ENCODE data around the gene MAP2K6. TPM values are rescaled to one million over a fixed set of nuclear protein-coding genes. Genes with fewer than 3 reads are reported as not detected.
"Not testable (repeated sequence)": the region's sequence is repeated elsewhere in the genome, so short reads cannot be mapped to it uniquely, and the experiment has no call there.

The MAP2K6 gene
- total and polyA plus RNA-seq, 3 donors from 2014 or later, result 2.6 to 2.8 (median 2.7) TPM

DNA sequence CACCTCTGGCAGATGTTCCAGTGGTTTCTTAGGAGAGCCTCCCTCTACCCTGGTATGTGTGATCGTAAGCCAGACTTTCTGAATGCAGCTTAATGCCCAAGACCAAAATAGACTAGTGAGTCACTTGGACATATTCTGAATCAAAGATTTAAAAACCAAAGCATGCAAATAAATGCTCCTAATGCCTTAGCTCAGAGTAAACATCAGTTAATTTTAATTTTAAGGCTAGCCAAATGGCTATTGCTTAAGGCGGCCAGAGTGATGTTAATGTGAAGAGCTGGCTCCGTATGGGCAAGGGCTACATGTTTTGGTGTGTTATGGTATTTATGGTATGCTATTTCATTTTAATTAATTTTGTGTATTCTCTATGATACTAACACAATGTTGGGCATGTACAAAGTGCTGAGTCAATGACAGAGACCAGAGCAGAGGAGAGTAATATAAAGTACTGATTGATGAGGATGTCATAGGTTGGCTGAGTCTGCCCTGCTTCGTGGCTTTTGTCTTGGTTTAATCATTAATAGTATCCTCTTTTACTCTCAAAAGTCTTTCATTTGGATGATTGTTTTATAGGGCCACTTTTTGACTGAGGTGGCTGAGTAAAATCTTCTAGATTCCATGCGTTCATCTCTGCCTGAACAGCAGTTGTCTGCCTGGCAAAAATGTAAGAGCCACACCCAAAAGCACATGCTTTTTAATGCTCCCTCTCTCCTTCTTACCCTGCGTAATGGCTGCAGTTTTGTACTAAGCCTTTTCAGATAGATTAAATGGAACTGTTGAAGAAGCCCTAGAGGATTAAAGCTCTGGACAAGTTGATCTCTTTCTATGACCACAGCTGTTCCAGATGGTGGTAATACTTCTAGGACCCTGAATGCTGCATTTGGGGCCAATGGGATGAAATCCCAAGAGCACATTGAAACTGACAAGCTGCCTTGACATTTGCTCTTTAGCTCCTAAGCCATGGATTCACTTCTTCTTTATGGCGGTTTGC, 59.6 kb downstream of the MAP2K6 start:
- 68 to 84% methylated on average over 7 of the region's 7 CpGs for WGBS, 2 donors
- no peaks in the 10 kb centered on the region for H3K27me3 ChIP-seq
- no peak overlapping the region for H3K4me3 ChIP-seq
- H3K36me3 ChIP-seq (ENCODE audit: low read depth, missing control alignments), result no peaks in the 10 kb centered on the region
- TF ChIP-seq POLR2A (IDR thresholded peaks at IDR 0.05), result no peak
- TF ChIP-seq, protein P1, sequence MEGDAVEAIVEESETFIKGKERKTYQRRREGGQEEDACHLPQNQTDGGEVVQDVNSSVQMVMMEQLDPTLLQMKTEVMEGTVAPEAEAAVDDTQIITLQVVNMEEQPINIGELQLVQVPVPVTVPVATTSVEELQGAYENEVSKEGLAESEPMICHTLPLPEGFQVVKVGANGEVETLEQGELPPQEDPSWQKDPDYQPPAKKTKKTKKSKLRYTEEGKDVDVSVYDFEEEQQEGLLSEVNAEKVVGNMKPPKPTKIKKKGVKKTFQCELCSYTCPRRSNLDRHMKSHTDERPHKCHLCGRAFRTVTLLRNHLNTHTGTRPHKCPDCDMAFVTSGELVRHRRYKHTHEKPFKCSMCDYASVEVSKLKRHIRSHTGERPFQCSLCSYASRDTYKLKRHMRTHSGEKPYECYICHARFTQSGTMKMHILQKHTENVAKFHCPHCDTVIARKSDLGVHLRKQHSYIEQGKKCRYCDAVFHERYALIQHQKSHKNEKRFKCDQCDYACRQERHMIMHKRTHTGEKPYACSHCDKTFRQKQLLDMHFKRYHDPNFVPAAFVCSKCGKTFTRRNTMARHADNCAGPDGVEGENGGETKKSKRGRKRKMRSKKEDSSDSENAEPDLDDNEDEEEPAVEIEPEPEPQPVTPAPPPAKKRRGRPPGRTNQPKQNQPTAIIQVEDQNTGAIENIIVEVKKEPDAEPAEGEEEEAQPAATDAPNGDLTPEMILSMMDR (IDR thresholded peaks at IDR 0.05), result no peak
- H3K27ac ChIP-seq, result no peak overlapping the region
- intact Hi-C loops (cut with DNase I; ENCODE audit: low total_unique reads), result no loop called here
- no peaks in the 10 kb centered on the region for H3K9me3 ChIP-seq
- H3K4me1 ChIP-seq, result no peaks in the 10 kb centered on the region
- no peak for DNase-seq

DNA sequence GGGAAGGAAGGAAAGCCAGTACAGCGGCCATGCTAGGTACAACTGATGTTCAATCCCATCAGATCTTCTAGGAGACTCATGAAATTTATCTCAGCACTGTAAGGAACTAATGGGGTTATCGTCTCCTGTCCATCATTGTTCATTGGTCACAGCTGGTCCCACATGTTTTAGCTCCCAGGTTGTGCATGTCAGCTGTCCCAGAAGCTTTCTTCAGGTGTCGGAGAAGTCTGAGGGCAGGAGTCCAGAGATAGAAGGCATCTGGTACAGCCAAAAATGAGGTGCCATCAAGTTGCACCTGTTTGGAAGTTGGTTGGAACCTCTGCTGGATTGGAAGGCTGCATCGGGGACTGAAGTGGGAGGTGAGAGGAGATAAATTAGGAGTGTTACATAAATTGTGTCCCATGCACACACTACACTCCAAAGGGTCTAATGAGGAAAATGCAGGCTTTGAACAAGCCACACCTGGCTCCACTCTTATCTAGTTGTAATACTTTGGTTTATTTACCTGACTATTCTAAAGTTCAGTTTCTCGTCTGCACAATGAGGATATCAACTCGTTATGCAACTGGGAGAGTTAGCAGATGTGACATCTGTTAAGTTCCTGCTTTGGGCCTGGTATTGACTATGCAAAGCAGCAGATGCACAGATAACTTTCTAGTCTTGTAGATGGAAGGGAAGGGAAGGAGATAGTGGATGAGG, 62.9 kb downstream of the MAP2K6 start:
- H3K27me3 ChIP-seq, result no peaks in the 10 kb centered on the region
- WGBS, 2 donors, result 95 to 96% methylated on average over 6 of the region's 6 CpGs
- intact Hi-C loops (cut with DNase I; ENCODE audit: low total_unique reads), result no loop called here
- no peaks in the 10 kb centered on the region for H3K4me1 ChIP-seq
- DNase-seq, result no peak
- no peak overlapping the region for H3K4me3 ChIP-seq
- H3K36me3 ChIP-seq (ENCODE audit: low read depth, missing control alignments), result no peaks in the 10 kb centered on the region
- TF ChIP-seq, protein P1 (IDR thresholded peaks at IDR 0.05), result no peak
- TF ChIP-seq POLR2A (IDR thresholded peaks at IDR 0.05), result no peak
- no peaks in the 10 kb centered on the region for H3K9me3 ChIP-seq
- H3K27ac ChIP-seq, result no peak overlapping the region

DNA sequence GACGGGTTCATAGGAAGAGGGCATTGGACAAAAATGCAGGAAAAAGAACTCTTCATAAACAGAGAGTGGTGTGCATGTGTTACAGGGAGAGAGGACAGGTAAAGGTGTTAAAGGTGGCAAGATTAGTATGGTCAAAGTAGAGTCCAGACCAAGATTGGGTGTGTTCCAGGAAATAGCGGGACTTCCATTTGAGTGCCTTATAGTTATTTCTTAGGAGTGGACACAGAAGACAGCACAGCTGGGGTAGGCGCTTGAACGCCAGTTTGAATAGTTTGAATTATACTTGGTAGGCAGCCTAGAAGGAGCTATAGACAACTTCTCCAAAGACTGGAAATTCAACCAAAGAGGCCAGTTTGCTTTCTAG, 63.4 kb downstream of the MAP2K6 start:
- H3K36me3 ChIP-seq (ENCODE audit: low read depth, missing control alignments), result no peaks in the 10 kb centered on the region
- no peak for DNase-seq
- no peaks in the 10 kb centered on the region for H3K4me1 ChIP-seq
- 97 to 98% methylated on average over 4 of the region's 4 CpGs for WGBS, 2 donors
- H3K9me3 ChIP-seq, result no peaks in the 10 kb centered on the region
- intact Hi-C loops (cut with DNase I; ENCODE audit: low total_unique reads), result no loop called here
- no peak overlapping the region for H3K4me3 ChIP-seq
- H3K27me3 ChIP-seq, result no peaks in the 10 kb centered on the region
- no peak overlapping the region for H3K27ac ChIP-seq
- TF ChIP-seq POLR2A (IDR thresholded peaks at IDR 0.05), result no peak
- TF ChIP-seq, protein P1 (IDR thresholded peaks at IDR 0.05), result no peak

DNA sequence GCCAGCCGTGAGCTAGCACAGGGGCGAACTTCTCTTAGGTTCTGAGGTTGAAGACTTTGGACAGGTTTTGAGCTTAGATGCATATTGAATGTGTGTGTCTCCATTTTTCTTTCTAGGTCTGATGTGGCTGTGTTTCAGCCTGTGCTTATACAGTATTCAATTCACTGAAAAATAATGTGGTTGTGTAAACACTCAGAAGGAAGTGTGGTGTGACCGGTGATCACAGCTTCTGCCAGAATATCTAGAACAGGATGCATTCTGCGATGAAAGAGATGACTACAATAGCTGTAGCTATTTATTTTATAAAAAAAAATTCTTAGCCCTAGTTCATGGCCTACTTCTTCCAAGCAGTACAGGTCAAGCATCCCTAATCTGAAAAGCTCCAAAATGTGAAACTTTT, 64.4 kb downstream of the MAP2K6 start:
- intact Hi-C loops (cut with DNase I; ENCODE audit: low total_unique reads), result no loop called here
- no peak for TF ChIP-seq POLR2A (IDR thresholded peaks at IDR 0.05)
- TF ChIP-seq, protein P1 (IDR thresholded peaks at IDR 0.05), result no peak
- Histone ChIP-seq H3K27me3 (no peaks in the 10 kb centered on the region), H3K27ac (no peak overlapping the region), H3K4me1 (no peaks in the 10 kb centered on the region), H3K9me3 (no peaks in the 10 kb centered on the region), H3K4me3 (no peak overlapping the region), H3K36me3 (ENCODE audit: low read depth, missing control alignments) (no peaks in the 10 kb centered on the region)
- WGBS, 2 donors, result 82% methylated on average over 4 of the region's 4 CpGs
- DNase-seq, result no peak

DNA sequence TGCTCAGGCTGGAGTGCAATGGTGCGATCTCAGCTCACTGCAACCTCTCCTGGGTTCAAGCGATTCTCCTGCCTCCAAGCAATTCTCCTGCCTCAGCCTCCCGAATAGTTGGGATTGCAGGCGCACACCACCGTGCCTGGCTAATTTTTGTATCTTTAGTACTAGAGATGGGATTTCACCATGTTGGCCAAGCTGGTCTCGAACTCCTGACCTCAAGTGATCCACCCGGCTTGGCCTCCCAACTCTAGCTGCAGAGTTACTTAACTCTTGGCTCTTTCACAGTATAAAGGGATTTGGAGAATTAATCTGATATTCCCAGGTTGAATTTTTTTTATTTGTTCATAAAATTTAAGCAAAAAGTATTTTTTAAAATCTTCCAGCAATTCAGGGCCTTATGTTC, 65.3 kb downstream of the MAP2K6 start:
- H3K27ac ChIP-seq; H3K4me1 ChIP-seq; H3K27me3 ChIP-seq; DNase-seq; H3K9me3 ChIP-seq; intact Hi-C loops (cut with DNase I; ENCODE audit: low total_unique reads); H3K4me3 ChIP-seq; H3K36me3 ChIP-seq (ENCODE audit: low read depth, missing control alignments): not testable (repeated sequence)
- WGBS, 2 donors, result 81 to 89% methylated on average over 7 of the region's 7 CpGs
